Camera-type eye (tissue), 1 donor: ENCODE measurements around the gene WNT7A. TPM values are rescaled to one million over a fixed set of nuclear protein-coding genes. Genes with fewer than 3 reads are reported as not detected.

Source experiments
- total RNA-seq: library from RNA; depleted of rRNA; stranded (reverse); fragments of >200 nt; gene quantifications from one replicate; pipeline ENCODE4 v1.2.3, GENCODE V29; 2014

The WNT7A gene
- total RNA-seq = 9.1 TPM

GRCh38 chr3:13879946-13880810 lies at the start of gene WNT7A:
TSS of gene WNT7A (minus strand) at chr3:13880071. CDS start at chr3:13879816, 255 bp downstream.

Other genes starting within 250 kb of the WNT7A start
- gene CHCHD4, start 244.8 kb upstream of the WNT7A start, total RNA-seq = 11.0 TPM
- 68.6 TPM for gene TMEM43, start 245.0 kb upstream of the WNT7A start, total RNA-seq